IMR-90 (cell line): ENCODE results near the gene PLA2G4B. TPM values are rescaled to one million over a fixed set of nuclear protein-coding genes. Genes with fewer than 3 reads are reported as not detected.

ENCODE experiments used
- ATAC-seq: fragments of 200-7000 bp; cut with Tn5 transposase; 2 replicates; pipeline ENCODE4 v1.9.1; 2020; ENCODE audit warnings: low read depth, mild to moderate bottlenecking, moderate library complexity
- BruUV-seq: library from RNA; stranded (reverse); fragments of 400-500 nt; replicated peaks from 2 replicates; lab custom pipeline; 2021; lab: Mats Ljungman, UMichigan
- CTCF ChIA-PET: fragments of 300-600 bp; formaldehyde crosslinking; extraction: SDS; loops from one replicate; lab custom pipeline; 2021; ENCODE audit warnings: antibody characterized with exemption; lab: Yijun Ruan, JAX
- POLR2A ChIA-PET: fragments of 300-600 bp; sonication (Branson Sonifier 250); formaldehyde crosslinking; loops from one replicate; lab custom pipeline; 2022; ENCODE audit warnings: antibody characterized with exemption; ENCODE audit not compliant: unreplicated experiment; lab: Charles Lee
- DNase-seq: peaks from one replicate; pipeline ENCODE4 v3.0.0; 2013
- H2AFZ ChIP-seq: replicated peaks from 2 replicates; pipeline ENCODE3; 2013; ENCODE audit warnings: low read length, mild to moderate bottlenecking; ENCODE audit not compliant: poor library complexity
- H2AK5ac ChIP-seq: 2 replicates; pipeline ENCODE4 v1.6.1; 2013; ENCODE audit warnings: low read depth, low read length, inconsistent platforms
- H2AK9ac ChIP-seq: replicated peaks from 2 replicates; pipeline ENCODE3; 2013; ENCODE audit warnings: mild to moderate bottlenecking, low read depth, low read length, moderate library complexity; ENCODE audit not compliant: poor library complexity
- H2BK120ac ChIP-seq: 2 replicates; pipeline ENCODE4 v1.6.1; 2013; ENCODE audit warnings: low read depth, low read length, inconsistent platforms
- H2BK15ac ChIP-seq: 3 replicates; pipeline ENCODE4 v1.6.1; 2013; ENCODE audit warnings: low read depth, low read length, inconsistent platforms
- H2BK20ac ChIP-seq: 2 replicates; pipeline ENCODE4 v1.6.1; 2013; ENCODE audit warnings: low read depth, mild to moderate bottlenecking, inconsistent platforms, low read length, moderate library complexity
- H2BK5ac ChIP-seq: 2 replicates; pipeline ENCODE4 v1.6.1; 2013; ENCODE audit warnings: mild to moderate bottlenecking, low read depth, low read length, inconsistent platforms; ENCODE audit not compliant: poor library complexity, severe bottlenecking
- H3K14ac ChIP-seq: replicated peaks from 2 replicates; pipeline ENCODE4 v1.6.1; 2013; ENCODE audit warnings: low read depth, low read length, inconsistent platforms
- H3K18ac ChIP-seq: 2 replicates; pipeline ENCODE4 v1.6.1; 2013; ENCODE audit warnings: low read depth, low read length, control low read depth
- H3K23ac ChIP-seq: 2 replicates; pipeline ENCODE4 v1.6.1; 2013; ENCODE audit warnings: low read depth, low read length, inconsistent platforms
- H3K27ac ChIP-seq: 2 replicates; pipeline ENCODE4 v1.5.1; 2013; ENCODE audit warnings: mild to moderate bottlenecking, control low read depth, low read length; ENCODE audit not compliant: insufficient read depth
- H3K27me3 ChIP-seq: 2 replicates; pipeline ENCODE4 v1.6.1; 2013; ENCODE audit warnings: low read length; ENCODE audit not compliant: control insufficient read depth, insufficient read depth
- H3K36me3 ChIP-seq: 2 replicates; pipeline ENCODE4 v1.6.1; 2013; ENCODE audit warnings: low read length, mixed read lengths; ENCODE audit not compliant: control insufficient read depth, insufficient read depth
- H3K4ac ChIP-seq: 2 replicates; pipeline ENCODE4 v1.6.1; 2013; ENCODE audit warnings: low read depth, low read length, inconsistent platforms
- H3K4me1 ChIP-seq: 2 replicates; pipeline ENCODE4 v1.6.1; 2013; ENCODE audit warnings: low read length, mixed read lengths; ENCODE audit not compliant: control insufficient read depth, insufficient read depth
- H3K4me2 ChIP-seq: 2 replicates; pipeline ENCODE4 v1.6.1; 2013; ENCODE audit warnings: low read depth, mild to moderate bottlenecking, control low read depth, low read length, moderate library complexity
- H3K4me3 ChIP-seq: 2 replicates; pipeline ENCODE4 v1.5.1; 2013; ENCODE audit warnings: low read depth, mild to moderate bottlenecking, control low read depth, low read length, moderate library complexity; ENCODE audit not compliant: insufficient read depth
- H3K56ac ChIP-seq: 2 replicates; pipeline ENCODE4 v1.6.1; 2013; ENCODE audit warnings: low read length, inconsistent platforms; ENCODE audit not compliant: insufficient read depth; ENCODE audit errors: extremely low read depth
- H3K79me1 ChIP-seq, 2 experiments: 2 replicates each; pipeline ENCODE4 v1.6.1; 2013; ENCODE audit warnings: low read length in 2 of 2, inconsistent platforms in 1 of 2, low read depth in 1 of 2
- H3K9ac ChIP-seq: 2 replicates; pipeline ENCODE4 v1.6.1; 2013; ENCODE audit warnings: low read depth, low read length, control low read depth
- H3K9me1 ChIP-seq: 2 replicates; pipeline ENCODE4 v1.6.1; 2013; ENCODE audit warnings: low read length, inconsistent platforms; ENCODE audit not compliant: insufficient read depth
- H3K9me3 ChIP-seq: 2 replicates; pipeline ENCODE4 v1.6.1; 2013; ENCODE audit warnings: low read length; ENCODE audit not compliant: control insufficient read depth, insufficient read depth
- H4K20me1 ChIP-seq: 2 replicates; pipeline ENCODE4 v1.6.1; 2013; ENCODE audit warnings: low read length, inconsistent platforms; ENCODE audit not compliant: insufficient read depth
- H4K5ac ChIP-seq: 2 replicates; pipeline ENCODE4 v1.6.1; 2013; ENCODE audit warnings: mild to moderate bottlenecking, low read depth, low read length, control low read depth
- H4K8ac ChIP-seq, 2 experiments: 2 replicates each; pipeline ENCODE4 v1.6.1; 2013; ENCODE audit warnings: low read depth in 2 of 2, low read length in 2 of 2, control low read depth in 1 of 2, inconsistent platforms in 1 of 2
- H4K91ac ChIP-seq: 2 replicates; pipeline ENCODE4 v1.6.1; 2013; ENCODE audit warnings: low read depth, low read length, inconsistent platforms; ENCODE audit not compliant: insufficient read depth
- CEBPB ChIP-seq: IDR thresholded peaks from 2 replicates; pipeline ENCODE4 v1.6.1; 2012; ENCODE audit warnings: low read depth, low read length, improper control_type of control experiment
- ELK1 ChIP-seq: fragments of 150-350 bp; IDR thresholded peaks from 2 replicates; pipeline ENCODE4 v1.6.1; 2016; ENCODE audit warnings: low read depth, mild to moderate bottlenecking, low read length, moderate library complexity, borderline replicate concordance
- FOS ChIP-seq: fragments of 150-350 bp; IDR thresholded peaks from 2 replicates; pipeline ENCODE4 v1.6.1; 2016; ENCODE audit warnings: low read depth, low read length
- MAFK ChIP-seq: IDR thresholded peaks from 2 replicates; pipeline ENCODE4 v1.6.1; 2012; ENCODE audit warnings: low read depth, low read length, improper control_type of control experiment
- MAZ ChIP-seq: IDR thresholded peaks from 2 replicates; pipeline ENCODE4 v1.6.1; 2012; ENCODE audit warnings: low read depth, mild to moderate bottlenecking, low read length, improper control_type of control experiment, moderate library complexity, borderline replicate concordance
- MXI1 ChIP-seq: IDR thresholded peaks from 2 replicates; pipeline ENCODE4 v1.6.1; 2012; ENCODE audit warnings: low read depth, mild to moderate bottlenecking, low read length, moderate library complexity, borderline replicate concordance
- POLR2A ChIP-seq: IDR thresholded peaks from 2 replicates; pipeline ENCODE4 v1.6.1; 2012; ENCODE audit warnings: mild to moderate bottlenecking, low read depth, low read length
- RAD21 ChIP-seq: IDR thresholded peaks from 2 replicates; pipeline ENCODE4 v1.6.1; 2012; ENCODE audit warnings: low read length, improper control_type of control experiment
- RCOR1 ChIP-seq: IDR thresholded peaks from 2 replicates; pipeline ENCODE4 v1.6.1; 2012; ENCODE audit warnings: mild to moderate bottlenecking, low read length, improper control_type of control experiment; ENCODE audit not compliant: insufficient replicate concordance
- RFX5 ChIP-seq: IDR thresholded peaks from 2 replicates; pipeline ENCODE4 v1.8.0; 2012; ENCODE audit warnings: low read depth, mild to moderate bottlenecking, low read length, moderate library complexity
- USF2 ChIP-seq: fragments of 150-350 bp; IDR thresholded peaks from 2 replicates; pipeline ENCODE4 v1.6.1; 2017; ENCODE audit warnings: mild to moderate bottlenecking, antibody characterized with exemption, low read length, low read depth
- WGBS, 2 experiments: methylation state at CpG; one replicate each; pipeline versions ENCODE4 v1.1.5 to v1.1.7; 2013; ENCODE audit warnings: missing lambda C conversion rate in 2 of 2; ENCODE audit not compliant: insufficient read length in 1 of 2; ENCODE audit errors: extremely low coverage in 2 of 2; 5-methylcytosine and 5-hydroxymethylcytosine counted together
- dilution Hi-C: fragments of 300-500 bp; cut with HindIII; formaldehyde crosslinking; loops from one replicate; pipeline ENCODE4 v1.14.3; 2018; ENCODE audit warnings: low sequenced_read_pairs; ENCODE audit not compliant: unreplicated experiment
- in situ Hi-C: fragments of 300-500 bp; cut with MboI; formaldehyde crosslinking; loops from 3 replicates; pipeline ENCODE4 v1.14.3; 2019; ENCODE audit warnings: low sequenced_read_pairs, inconsistent platforms, mixed read lengths
- intact Hi-C: fragments of 100-400 bp; cut with micrococcal nuclease; formaldehyde crosslinking; loops from 2 replicates; pipeline ENCODE4 v1.10.0; 2022
- polyA plus RNA-seq, 3 experiments: library from polyadenylated mRNA; depleted of rRNA; stranded (reverse); fragments of >200 nt; gene quantifications; 2 replicates each; pipeline ENCODE4 v1.2.3, GENCODE V29; 2012; ENCODE audit warnings: low replicate concordance in 1 of 3
- total RNA-seq: library from RNA; depleted of rRNA; stranded (reverse); fragments of >200 nt; gene quantifications from 2 replicates; pipeline ENCODE4 v1.2.3, GENCODE V29; 2012

Gene PLA2G4B
- total and polyA plus RNA-seq, 2 of the 4 experiments (the other 2 are of a cell fraction): 0.18 to 3.1 TPM

- Histone ChIP-seq H3K4me2 (no peak overlapping the region), H3K27ac (no peak overlapping the region), H3K9me3 (no peaks in the 10 kb centered on the region), H3K79me1 (no peaks in the 10 kb centered on the region), H3K36me3 (no peaks in the 10 kb centered on the region), H3K4ac (no peak overlapping the region), H3K4me1 (peaks cover 6% of the 10 kb centered on the region; the same call in 1 of the 2 replicates), H2BK15ac (no peak overlapping the region), H4K91ac (no peak overlapping the region), H2AFZ (no peak overlapping the region), H3K9ac (no peak overlapping the region), H3K14ac (no peak overlapping the region), H2BK20ac (no peak overlapping the region), H4K8ac (no peak overlapping the region), H3K27me3 (peaks cover 4% of the 10 kb centered on the region; the same call in 1 of the 2 replicates), H4K20me1 (no peaks in the 10 kb centered on the region), H2BK120ac (no peak overlapping the region), H3K56ac (no peak overlapping the region), H3K18ac (no peak overlapping the region), H2AK5ac (no peak overlapping the region), H3K4me3 (no peak overlapping the region), H4K5ac (no peak overlapping the region), H2BK5ac (no peak overlapping the region), H3K23ac (no peak overlapping the region), H3K9me1 (peaks cover 8% of the 10 kb centered on the region; the same call in 1 of the 2 replicates), H2AK9ac (no peak overlapping the region)
- TF ChIP-seq FOS (no peak), RCOR1 (no peak), MXI1 (no peak), USF2 (no peak), RAD21 (no peak), MAFK (no peak), MAZ (no peak), CEBPB (no peak), POLR2A (no peak), ELK1 (no peak), RFX5 (no peak)
- ChIA-PET POLR2A (no interaction called here), CTCF (no interaction called here)
- ATAC-seq (no peak), DNase-seq (no peak)
- dilution Hi-C loops: no loop called here
- no TSS peak for BruUV-seq
- in situ Hi-C loops: no loop called here
- WGBS, 2 experiments: no CpG with 5 or more reads among the region's 6 CpGs
- intact Hi-C loops: no loop called here
Observed at GRCh38 chr15:41891226-41891625, 52.6 kb downstream of the PLA2G4B start.
